IMR-90 (cell line): ENCODE results near the gene ACSBG1. TPM values are rescaled to one million over a fixed set of nuclear protein-coding genes. Genes with fewer than 3 reads are reported as not detected.

Experiments used
- ATAC-seq: fragments of 200-7000 bp; cut with Tn5 transposase; 2 replicates; pipeline ENCODE4 v1.9.1; 2020; ENCODE audit warnings: low read depth, mild to moderate bottlenecking, moderate library complexity
- BruUV-seq: library from RNA; stranded (reverse); fragments of 400-500 nt; replicated peaks from 2 replicates; lab custom pipeline; 2021; lab: Mats Ljungman, UMichigan
- CTCF ChIA-PET: fragments of 300-600 bp; formaldehyde crosslinking; extraction: SDS; loops from one replicate; lab custom pipeline; 2021; ENCODE audit warnings: antibody characterized with exemption; lab: Yijun Ruan, JAX
- POLR2A ChIA-PET: fragments of 300-600 bp; sonication (Branson Sonifier 250); formaldehyde crosslinking; loops from one replicate; lab custom pipeline; 2022; ENCODE audit warnings: antibody characterized with exemption; ENCODE audit not compliant: unreplicated experiment; lab: Charles Lee
- DNase-seq: peaks from one replicate; pipeline ENCODE4 v3.0.0; 2013
- H2AFZ ChIP-seq: replicated peaks from 2 replicates; pipeline ENCODE3; 2013; ENCODE audit warnings: low read length, mild to moderate bottlenecking; ENCODE audit not compliant: poor library complexity
- H2AK5ac ChIP-seq: 2 replicates; pipeline ENCODE4 v1.6.1; 2013; ENCODE audit warnings: low read depth, low read length, inconsistent platforms
- H2AK9ac ChIP-seq: replicated peaks from 2 replicates; pipeline ENCODE3; 2013; ENCODE audit warnings: mild to moderate bottlenecking, low read depth, low read length, moderate library complexity; ENCODE audit not compliant: poor library complexity
- H2BK120ac ChIP-seq: 2 replicates; pipeline ENCODE4 v1.6.1; 2013; ENCODE audit warnings: low read depth, low read length, inconsistent platforms
- H2BK15ac ChIP-seq: 3 replicates; pipeline ENCODE4 v1.6.1; 2013; ENCODE audit warnings: low read depth, low read length, inconsistent platforms
- H2BK20ac ChIP-seq: 2 replicates; pipeline ENCODE4 v1.6.1; 2013; ENCODE audit warnings: low read depth, mild to moderate bottlenecking, inconsistent platforms, low read length, moderate library complexity
- H2BK5ac ChIP-seq: 2 replicates; pipeline ENCODE4 v1.6.1; 2013; ENCODE audit warnings: mild to moderate bottlenecking, low read depth, low read length, inconsistent platforms; ENCODE audit not compliant: poor library complexity, severe bottlenecking
- H3K14ac ChIP-seq: replicated peaks from 2 replicates; pipeline ENCODE4 v1.6.1; 2013; ENCODE audit warnings: low read depth, low read length, inconsistent platforms
- H3K18ac ChIP-seq: 2 replicates; pipeline ENCODE4 v1.6.1; 2013; ENCODE audit warnings: low read depth, low read length, control low read depth
- H3K23ac ChIP-seq: 2 replicates; pipeline ENCODE4 v1.6.1; 2013; ENCODE audit warnings: low read depth, low read length, inconsistent platforms
- H3K27ac ChIP-seq: 2 replicates; pipeline ENCODE4 v1.5.1; 2013; ENCODE audit warnings: mild to moderate bottlenecking, control low read depth, low read length; ENCODE audit not compliant: insufficient read depth
- H3K27me3 ChIP-seq: 2 replicates; pipeline ENCODE4 v1.6.1; 2013; ENCODE audit warnings: low read length; ENCODE audit not compliant: control insufficient read depth, insufficient read depth
- H3K36me3 ChIP-seq: 2 replicates; pipeline ENCODE4 v1.6.1; 2013; ENCODE audit warnings: low read length, mixed read lengths; ENCODE audit not compliant: control insufficient read depth, insufficient read depth
- H3K4ac ChIP-seq: 2 replicates; pipeline ENCODE4 v1.6.1; 2013; ENCODE audit warnings: low read depth, low read length, inconsistent platforms
- H3K4me1 ChIP-seq: 2 replicates; pipeline ENCODE4 v1.6.1; 2013; ENCODE audit warnings: low read length, mixed read lengths; ENCODE audit not compliant: control insufficient read depth, insufficient read depth
- H3K4me2 ChIP-seq: 2 replicates; pipeline ENCODE4 v1.6.1; 2013; ENCODE audit warnings: low read depth, mild to moderate bottlenecking, control low read depth, low read length, moderate library complexity
- H3K4me3 ChIP-seq: 2 replicates; pipeline ENCODE4 v1.5.1; 2013; ENCODE audit warnings: low read depth, mild to moderate bottlenecking, control low read depth, low read length, moderate library complexity; ENCODE audit not compliant: insufficient read depth
- H3K56ac ChIP-seq: 2 replicates; pipeline ENCODE4 v1.6.1; 2013; ENCODE audit warnings: low read length, inconsistent platforms; ENCODE audit not compliant: insufficient read depth; ENCODE audit errors: extremely low read depth
- H3K79me1 ChIP-seq, 2 experiments: 2 replicates each; pipeline ENCODE4 v1.6.1; 2013; ENCODE audit warnings: low read length in 2 of 2, inconsistent platforms in 1 of 2, low read depth in 1 of 2
- H3K9ac ChIP-seq: 2 replicates; pipeline ENCODE4 v1.6.1; 2013; ENCODE audit warnings: low read depth, low read length, control low read depth
- H3K9me1 ChIP-seq: 2 replicates; pipeline ENCODE4 v1.6.1; 2013; ENCODE audit warnings: low read length, inconsistent platforms; ENCODE audit not compliant: insufficient read depth
- H3K9me3 ChIP-seq: 2 replicates; pipeline ENCODE4 v1.6.1; 2013; ENCODE audit warnings: low read length; ENCODE audit not compliant: control insufficient read depth, insufficient read depth
- H4K20me1 ChIP-seq: 2 replicates; pipeline ENCODE4 v1.6.1; 2013; ENCODE audit warnings: low read length, inconsistent platforms; ENCODE audit not compliant: insufficient read depth
- H4K5ac ChIP-seq: 2 replicates; pipeline ENCODE4 v1.6.1; 2013; ENCODE audit warnings: mild to moderate bottlenecking, low read depth, low read length, control low read depth
- H4K8ac ChIP-seq, 2 experiments: 2 replicates each; pipeline ENCODE4 v1.6.1; 2013; ENCODE audit warnings: low read depth in 2 of 2, low read length in 2 of 2, control low read depth in 1 of 2, inconsistent platforms in 1 of 2
- H4K91ac ChIP-seq: 2 replicates; pipeline ENCODE4 v1.6.1; 2013; ENCODE audit warnings: low read depth, low read length, inconsistent platforms; ENCODE audit not compliant: insufficient read depth
- CEBPB ChIP-seq: IDR thresholded peaks from 2 replicates; pipeline ENCODE4 v1.6.1; 2012; ENCODE audit warnings: low read depth, low read length, improper control_type of control experiment
- CHD1 ChIP-seq: IDR thresholded peaks from 2 replicates; pipeline ENCODE4 v1.6.1; 2012; ENCODE audit warnings: low read depth, low read length, improper control_type of control experiment
- FOS ChIP-seq: fragments of 150-350 bp; IDR thresholded peaks from 2 replicates; pipeline ENCODE4 v1.6.1; 2016; ENCODE audit warnings: low read depth, low read length
- MAFK ChIP-seq: IDR thresholded peaks from 2 replicates; pipeline ENCODE4 v1.6.1; 2012; ENCODE audit warnings: low read depth, low read length, improper control_type of control experiment
- RCOR1 ChIP-seq: IDR thresholded peaks from 2 replicates; pipeline ENCODE4 v1.6.1; 2012; ENCODE audit warnings: mild to moderate bottlenecking, low read length, improper control_type of control experiment; ENCODE audit not compliant: insufficient replicate concordance
- WGBS, 2 experiments: methylation state at CpG; one replicate each; pipeline versions ENCODE4 v1.1.5 to v1.1.7; 2013; ENCODE audit warnings: missing lambda C conversion rate in 2 of 2; ENCODE audit not compliant: insufficient read length in 1 of 2; ENCODE audit errors: extremely low coverage in 2 of 2; 5-methylcytosine and 5-hydroxymethylcytosine counted together
- dilution Hi-C: fragments of 300-500 bp; cut with HindIII; formaldehyde crosslinking; loops from one replicate; pipeline ENCODE4 v1.14.3; 2018; ENCODE audit warnings: low sequenced_read_pairs; ENCODE audit not compliant: unreplicated experiment
- in situ Hi-C: fragments of 300-500 bp; cut with MboI; formaldehyde crosslinking; loops from 3 replicates; pipeline ENCODE4 v1.14.3; 2019; ENCODE audit warnings: low sequenced_read_pairs, inconsistent platforms, mixed read lengths
- intact Hi-C: fragments of 100-400 bp; cut with micrococcal nuclease; formaldehyde crosslinking; loops from 2 replicates; pipeline ENCODE4 v1.10.0; 2022
- polyA plus RNA-seq, 3 experiments: library from polyadenylated mRNA; depleted of rRNA; stranded (reverse); fragments of >200 nt; gene quantifications; 2 replicates each; pipeline ENCODE4 v1.2.3, GENCODE V29; 2012; ENCODE audit warnings: low replicate concordance in 1 of 3
- total RNA-seq: library from RNA; depleted of rRNA; stranded (reverse); fragments of >200 nt; gene quantifications from 2 replicates; pipeline ENCODE4 v1.2.3, GENCODE V29; 2012

The ACSBG1 gene
- total and polyA plus RNA-seq, 2 of the 4 experiments (the other 2 are of a cell fraction): 0.02 TPM; not detected in 1

GRCh38 chr15:78264304-78265136 lies 30.2 kb upstream of the ACSBG1 start, which contains the start of gene DNAJA4:
TSS of gene DNAJA4 (plus strand) at chr15:78264562. CDS start at chr15:78264764, 202 bp downstream.
- H2AK5ac ChIP-seq: no peak within 1 kb of the TSS
- H2AK9ac ChIP-seq: no peak within 1 kb of the TSS
- H3K4me2 ChIP-seq: no peak within 1 kb of the TSS; the same call in 1 of the 2 replicates
- H4K5ac ChIP-seq: no peak within 1 kb of the TSS
- 0 out of 2 replicates have a peak, but pooled peaks cover 3% of the 10 kb centered on the region for H3K9me1 ChIP-seq
- no peaks in the 10 kb centered on the region for H3K79me1 ChIP-seq
- H3K4me3 ChIP-seq: peak within 1 kb of the TSS; percentile 28; the same call in 1 of the 2 replicates
- 16% methylated on average over 37 of the region's 107 CpGs; no CpG with 5 or more reads in 1 of the 2 experiments for WGBS, 2 experiments
- H4K20me1 ChIP-seq: no peaks in the 10 kb centered on the region
- H3K23ac ChIP-seq: no peak within 1 kb of the TSS
- dilution Hi-C loops (no loop called here), intact Hi-C loops (no loop called here), in situ Hi-C loops (no loop called here)
- H3K4me1 ChIP-seq: peaks cover 10% of the 10 kb centered on the region
- no peaks in the 10 kb centered on the region for H3K36me3 ChIP-seq
- H3K18ac ChIP-seq: no peak within 1 kb of the TSS; the same call in 1 of the 2 replicates
- H4K8ac ChIP-seq: no peak within 1 kb of the TSS
- no peak within 1 kb of the TSS; the same call in 1 of the 2 replicates for H4K91ac ChIP-seq
- no peaks in the 10 kb centered on the region for H3K9me3 ChIP-seq
- no TSS peak for BruUV-seq
- no peak within 1 kb of the TSS for H3K4ac ChIP-seq
- no peak within 1 kb of the TSS for H2BK15ac ChIP-seq
- no peak within 1 kb of the TSS for H2BK20ac ChIP-seq
- ATAC-seq (peak; percentile 43), DNase-seq (no peak)
- ChIA-PET POLR2A (no interaction called here), CTCF (no interaction called here)
- TF ChIP-seq FOS: no peak
- no peak for TF ChIP-seq CHD1
- no peak for TF ChIP-seq RCOR1
- no peak for TF ChIP-seq CEBPB
- no peak for TF ChIP-seq MAFK
- peak within 1 kb of the TSS; percentile 21; the same call in 1 of the 2 replicates for H3K9ac ChIP-seq
- no peak within 1 kb of the TSS for H3K14ac ChIP-seq
- no peak within 1 kb of the TSS for H3K27ac ChIP-seq
- H2BK5ac ChIP-seq: no peak within 1 kb of the TSS
- H2AFZ ChIP-seq: peak within 1 kb of the TSS; percentile 74
- H3K56ac ChIP-seq: no peak within 1 kb of the TSS
- H3K27me3 ChIP-seq: peaks cover 12% of the 10 kb centered on the region; the same call in 1 of the 2 replicates
- no peak within 1 kb of the TSS for H2BK120ac ChIP-seq
